Activated CD8-positive, alpha-beta memory T cell treated with anti-CD3 and anti-CD28 coated beads for 24 hours (primary cell): ENCODE measurements around the gene SELENOH.
"Not testable (repeated sequence)": the region's sequence is repeated elsewhere in the genome, so short reads cannot be mapped to it uniquely, and the experiment has no call there.

Source experiments
- DNase-seq: peaks from one replicate; pipeline ENCODE4 v3.0.0-alpha.2; 2020

The SELENOH gene

DNA sequence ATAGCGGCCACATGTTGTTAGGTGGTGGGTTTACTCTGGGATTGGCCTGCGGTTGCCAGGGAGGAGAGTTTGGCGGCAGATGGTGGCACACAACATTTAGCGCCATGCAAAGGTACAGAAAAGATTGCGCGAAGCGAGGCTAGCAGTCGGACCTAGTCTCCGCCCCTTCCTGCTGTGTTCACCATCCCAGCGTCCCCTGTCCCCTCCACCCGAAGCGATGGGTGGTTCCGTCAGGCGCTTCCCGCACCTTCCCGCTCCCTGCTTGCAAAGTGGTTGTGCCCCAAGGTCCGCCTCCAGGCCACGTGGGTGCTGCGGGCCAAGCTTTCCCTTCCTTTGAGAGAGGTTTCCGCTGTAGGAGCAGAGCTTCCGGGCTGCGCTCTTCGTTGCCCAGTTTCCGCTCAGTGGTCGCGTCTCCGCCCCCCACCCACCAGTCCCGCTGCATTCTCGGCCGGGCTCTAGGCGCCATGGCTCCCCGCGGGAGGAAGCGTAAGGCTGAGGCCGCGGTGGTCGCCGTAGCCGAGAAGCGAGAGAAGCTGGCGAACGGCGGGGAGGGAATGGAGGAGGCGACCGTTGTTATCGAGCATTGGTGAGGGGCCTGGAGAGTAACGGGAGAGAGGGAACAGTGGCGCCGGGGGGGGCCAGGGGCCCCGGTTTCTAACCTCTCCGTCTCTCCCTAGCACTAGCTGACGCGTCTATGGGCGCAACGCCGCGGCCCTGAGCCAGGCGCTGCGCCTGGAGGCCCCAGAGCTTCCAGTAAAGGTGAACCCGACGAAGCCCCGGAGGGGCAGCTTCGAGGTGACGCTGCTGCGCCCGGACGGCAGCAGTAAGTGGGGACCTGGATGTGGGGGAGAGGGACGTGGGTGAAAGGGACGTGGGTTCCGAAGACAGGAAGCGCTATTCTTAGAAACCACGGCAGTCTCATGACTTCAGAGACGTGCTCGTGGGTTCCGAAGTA is at the start of gene SELENOH:
TSS of gene SELENOH (plus strand) at position 360 of the 955 bp plus-strand sequence. CDS start at position 465, 105 bp downstream.
- DNase-seq = peak; percentile 97

DNA sequence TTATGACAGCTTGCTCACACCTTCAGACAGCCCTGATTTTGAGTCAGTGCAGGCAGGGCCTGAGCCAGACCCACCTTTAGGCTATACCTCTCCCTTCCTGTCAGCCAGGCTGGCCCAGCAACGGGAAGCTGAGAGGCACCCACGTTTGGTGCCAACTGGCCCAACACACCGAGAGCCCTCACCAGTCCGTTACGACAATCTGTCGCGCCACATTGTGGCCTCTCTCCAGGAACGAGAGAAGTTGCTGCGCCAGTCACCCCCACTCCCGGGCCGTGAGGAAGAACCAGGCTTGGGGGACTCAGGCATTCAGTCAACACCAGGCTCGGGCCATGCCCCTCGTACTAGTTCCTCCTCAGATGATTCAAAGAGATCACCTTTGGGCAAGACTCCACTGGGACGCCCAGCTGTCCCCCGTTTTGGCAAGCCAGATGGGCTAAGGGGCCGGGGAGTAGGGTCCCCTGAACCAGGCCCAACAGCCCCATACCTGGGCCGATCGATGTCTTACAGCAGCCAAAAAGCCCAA is 42.4 kb upstream of the SELENOH start:
- no peak for DNase-seq

DNA sequence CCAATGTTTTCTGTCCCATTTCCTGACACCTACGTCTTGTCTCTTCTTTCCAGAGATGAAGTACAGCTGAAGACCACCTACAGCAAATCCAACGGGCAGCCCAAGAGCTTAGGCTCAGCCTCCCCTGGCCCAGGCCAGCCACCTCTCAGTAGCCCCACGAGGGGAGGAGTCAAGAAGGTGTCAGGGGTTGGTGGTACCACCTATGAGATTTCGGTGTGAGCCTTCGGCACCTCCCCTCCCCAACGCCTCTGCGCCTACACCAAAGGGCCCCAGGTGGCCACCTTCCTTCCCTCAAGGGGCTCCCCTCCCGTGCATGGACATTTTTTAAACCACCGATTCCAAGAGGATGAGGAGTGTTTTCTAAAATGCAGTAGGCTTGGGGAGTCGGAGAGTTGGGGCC is 41.5 kb upstream of the SELENOH start:
- no peak for DNase-seq

GRCh38 chr11:57700425-57700824 is 40.9 kb upstream of the SELENOH start:
- no peak for DNase-seq

DNA sequence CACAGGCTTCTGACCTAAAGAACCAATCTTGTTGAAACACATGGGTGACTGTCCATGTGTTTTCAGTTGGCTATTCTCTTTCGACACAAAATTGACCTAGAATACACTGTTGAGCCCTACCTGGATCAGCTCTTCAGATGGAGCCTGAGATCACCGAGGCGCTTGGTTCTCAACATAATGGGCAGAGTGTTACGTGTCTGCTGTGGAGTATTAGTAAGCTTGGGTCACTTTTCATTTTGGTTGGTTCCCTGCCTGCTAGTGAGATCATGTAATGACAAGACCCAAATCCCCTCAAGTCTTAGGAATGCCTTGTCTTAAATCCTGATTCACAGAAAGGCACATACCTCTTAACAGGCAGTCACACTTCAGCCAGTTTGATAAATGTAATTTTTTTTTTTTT is 38.0 kb upstream of the SELENOH start:
- no peak for DNase-seq

DNA sequence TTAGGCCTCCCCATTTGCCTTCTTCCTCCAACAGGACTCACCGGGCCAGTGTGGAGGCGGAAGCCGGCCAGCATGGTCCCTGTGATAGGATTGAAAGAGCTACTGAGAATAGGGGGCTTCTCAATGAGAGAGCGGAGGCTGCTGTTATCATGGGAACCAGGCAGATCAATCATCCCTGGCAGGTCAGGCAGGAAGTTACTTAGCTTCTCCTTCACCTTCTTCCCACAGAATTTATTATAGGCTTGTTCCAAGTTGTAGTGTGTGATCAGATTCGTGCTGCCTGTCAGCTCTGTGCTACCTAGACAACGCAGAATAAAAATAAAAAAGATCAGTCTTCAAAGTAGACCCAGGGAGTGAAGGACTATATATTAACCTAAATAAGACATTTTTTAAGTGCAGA is 36.4 kb upstream of the SELENOH start:
- DNase-seq = no peak

GRCh38 chr11:57705432-57705831 is 35.9 kb upstream of the SELENOH start:
- DNase-seq = not testable (repeated sequence)

DNA sequence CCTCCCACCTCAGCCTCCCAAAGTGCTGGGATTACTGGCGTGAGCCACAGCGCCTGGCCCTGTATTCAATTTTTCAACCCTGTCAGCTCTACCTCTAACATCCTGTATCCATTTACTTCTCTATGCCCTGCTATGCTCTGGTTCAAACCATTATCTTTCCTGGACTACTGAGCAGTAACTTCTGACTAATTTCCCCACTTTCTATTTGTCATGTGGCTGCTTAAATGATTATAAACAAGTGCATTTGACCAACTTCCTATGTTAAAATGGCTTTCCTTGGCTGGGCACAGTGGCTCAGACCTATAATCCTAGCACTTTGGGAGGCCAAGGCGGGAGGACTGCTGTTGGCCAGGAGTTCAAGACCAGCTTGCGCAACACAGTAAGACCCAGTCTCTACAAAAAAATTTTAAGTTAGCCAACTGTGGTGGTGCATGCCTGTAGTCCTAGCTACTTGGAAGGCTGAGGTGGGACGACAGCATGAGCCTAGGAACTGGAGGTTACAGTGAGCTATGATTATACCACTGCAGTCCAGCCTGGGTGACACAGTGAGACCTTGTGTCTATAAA is 31.4 kb upstream of the SELENOH start:
- DNase-seq = no peak

DNA sequence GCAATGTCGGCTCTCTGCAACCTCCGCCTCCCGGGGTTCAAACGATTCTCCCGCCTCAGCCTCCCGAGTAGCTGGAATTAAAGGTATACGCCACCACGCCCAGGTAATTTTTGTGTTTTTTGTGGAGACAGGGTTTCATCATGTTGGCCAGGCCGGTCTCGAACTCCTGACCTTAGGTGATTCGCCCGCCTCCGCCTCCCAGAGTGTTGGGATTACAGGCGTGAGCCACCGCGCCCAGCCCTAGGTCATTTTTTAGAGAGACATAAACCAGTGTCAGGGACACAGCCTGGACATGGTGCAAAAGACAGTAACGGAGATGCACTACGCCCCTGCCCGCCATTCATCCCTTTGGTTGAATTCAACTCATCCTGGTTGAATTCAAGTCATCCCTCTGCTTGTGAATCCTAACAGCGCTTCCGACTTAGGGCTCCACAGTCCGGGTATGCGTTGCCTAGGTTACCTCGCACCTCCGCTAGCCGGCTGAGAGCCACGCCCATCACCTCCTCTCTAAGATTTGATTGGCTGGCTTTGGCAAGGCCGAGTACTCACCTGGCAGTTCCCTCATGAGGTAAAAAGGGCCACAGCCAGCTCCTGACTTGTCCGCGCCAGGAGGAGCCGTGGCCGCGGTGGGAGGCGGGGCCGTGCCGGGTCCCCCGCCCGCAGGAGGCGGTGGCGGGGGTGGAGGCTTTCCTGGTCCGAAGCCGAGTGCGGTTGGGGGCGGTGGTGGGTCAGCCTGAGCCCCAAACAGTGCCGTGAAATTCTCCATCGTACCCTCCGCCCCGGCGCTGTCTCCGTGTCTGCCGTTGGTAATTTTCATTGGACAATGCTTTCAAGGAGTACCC is 29.7 kb upstream of the SELENOH start, which contains the start of gene MED19:
TSS of gene MED19 (minus strand) at position 802 of the 842 bp plus-strand sequence. CDS start at position 766, 36 bp downstream.
- peak; percentile 89 for DNase-seq

GRCh38 chr11:57712256-57713150 is 28.8 kb upstream of the SELENOH start, which contains the start of gene TMX2:
Gene TMX2 (plus strand): TSS chr11:57712593. CDS start chr11:57712619, 26 bp downstream.
- DNase-seq = peak; percentile 91

DNA sequence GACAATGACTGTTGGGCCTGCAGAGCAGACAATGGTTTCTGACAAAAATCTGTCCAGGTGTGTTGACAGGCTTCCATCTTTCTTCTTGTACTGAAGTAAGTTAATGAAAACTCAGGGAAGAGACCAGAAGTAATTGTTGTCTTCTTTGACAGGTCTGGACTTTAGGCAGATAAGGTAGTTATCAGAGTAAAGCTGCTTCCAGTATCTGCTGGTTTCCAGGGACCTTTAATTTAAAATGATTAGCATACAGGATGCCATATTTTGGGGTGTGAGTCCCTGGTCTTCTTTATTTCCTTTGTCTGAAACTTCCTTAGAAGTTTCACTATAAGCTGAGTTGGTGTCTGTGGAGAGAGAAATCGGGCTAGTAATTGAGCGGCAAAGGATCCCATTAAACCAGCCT is 27.5 kb upstream of the SELENOH start:
- no peak for DNase-seq

GRCh38 chr11:57716726-57717125 is 24.6 kb upstream of the SELENOH start:
- not testable (repeated sequence) for DNase-seq

DNA sequence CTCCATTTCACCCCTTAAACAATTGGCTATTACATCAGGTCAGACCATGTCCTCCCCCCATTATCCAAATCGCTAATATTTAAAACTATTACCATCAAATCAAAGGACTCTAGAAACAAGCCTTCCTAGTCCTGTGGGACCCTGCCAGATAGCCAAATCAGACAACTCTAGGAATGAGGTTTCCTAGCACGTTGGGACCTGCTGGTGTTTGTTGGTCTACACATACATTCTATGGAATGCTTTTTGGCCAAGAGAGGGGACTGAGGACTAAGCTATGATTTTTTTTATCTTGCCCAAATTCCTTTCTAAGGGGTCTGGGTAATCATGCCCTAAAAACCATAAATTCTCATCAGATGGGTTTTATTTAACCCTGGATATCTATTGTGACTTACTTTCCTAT is 14.1 kb upstream of the SELENOH start:
- no peak for DNase-seq

- no peak for DNase-seq
These were observed 12.5 kb upstream of the SELENOH start for GRCh38 chr11:57728829-57729228.

GRCh38 chr11:57729479-57729878 is 11.8 kb upstream of the SELENOH start:
- no peak for DNase-seq

GRCh38 chr11:57732661-57733060 is 8.6 kb upstream of the SELENOH start:
- no peak for DNase-seq

- no peak for DNase-seq
These were observed 5.5 kb upstream of the SELENOH start for GRCh38 chr11:57735619-57736298.

GRCh38 chr11:57742087-57742452 is 779 bp downstream of the SELENOH start:
- no peak for DNase-seq

- DNase-seq = no peak
These were observed 3.1 kb downstream of the SELENOH start for GRCh38 chr11:57744357-57744756.

DNA sequence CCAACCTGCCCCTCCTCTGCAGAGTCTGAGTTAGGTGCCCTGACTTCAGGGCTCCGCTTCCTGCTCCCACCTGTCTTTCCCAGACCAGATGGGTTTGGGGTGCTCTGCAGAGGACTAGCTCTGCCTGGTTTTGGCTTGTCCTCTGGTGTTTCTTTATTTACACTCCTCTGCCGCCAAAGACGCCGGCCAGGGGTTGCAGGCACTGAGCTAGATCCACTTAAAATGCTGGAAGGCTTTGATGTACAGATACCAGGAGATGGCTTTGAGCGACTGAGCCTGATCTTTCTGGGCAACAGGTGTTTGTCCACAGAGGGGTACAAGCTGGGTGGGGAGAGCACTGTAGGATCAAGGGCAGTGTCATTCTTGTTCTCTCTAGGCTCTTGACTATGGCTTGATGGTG is 3.9 kb downstream of the SELENOH start:
- DNase-seq = no peak

DNA sequence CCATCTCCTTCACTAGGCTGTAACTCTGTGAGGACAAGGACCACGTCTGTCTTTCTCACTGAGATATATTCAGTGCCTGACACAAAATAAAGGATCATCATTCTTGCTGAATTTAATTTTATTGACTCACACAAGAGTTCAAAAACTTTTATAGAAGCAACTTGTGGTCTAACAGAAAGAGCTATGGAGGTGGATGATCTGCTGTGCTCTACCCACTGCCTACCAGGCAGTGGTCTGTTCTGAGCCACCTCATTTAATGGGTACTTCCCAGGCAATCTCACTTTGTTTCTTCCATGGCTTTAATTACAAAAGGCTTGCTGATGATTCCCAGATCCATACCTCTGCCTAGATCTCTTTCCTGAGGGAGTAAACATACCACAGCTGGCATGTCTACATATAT is 5.6 kb downstream of the SELENOH start:
- no peak for DNase-seq
